ENCODE data around the gene TET2.
"Not testable (repeated sequence)": the region's sequence is repeated elsewhere in the genome, so short reads cannot be mapped to it uniquely, and the experiment has no call there.

Gene TET2

GRCh38 chr4:105280338-105281123 is 133.9 kb downstream of the TET2 start:
- Histone ChIP-seq H3K4me3 (ENCODE audit: insufficient read depth, low read depth, low read length) (no peak overlapping the region), H3K27me3 (ENCODE audit: control insufficient read depth, insufficient read depth, low read length, poor library complexity, severe bottlenecking) (no peaks in the 10 kb centered on the region), H3K9me3 (ENCODE audit: control insufficient read depth, low read length) (no peaks in the 10 kb centered on the region), H3K4me1 (ENCODE audit: control insufficient read depth, insufficient read depth, low read length) (no peaks in the 10 kb centered on the region), H3K27ac (ENCODE audit: insufficient read depth, low read depth, low read length, poor library complexity, severe bottlenecking) (no peak overlapping the region), H3K36me3 (ENCODE audit: control insufficient read depth, insufficient read depth, low read length) (no peaks in the 10 kb centered on the region)
- WGBS, 2 experiments, result 48 to 61% methylated on average over 1 of the region's 1 CpG

- Histone ChIP-seq H3K27ac (ENCODE audit: insufficient read depth, low read depth, low read length, poor library complexity, severe bottlenecking) (no peak overlapping the region), H3K4me1 (ENCODE audit: control insufficient read depth, insufficient read depth, low read length) (no peaks in the 10 kb centered on the region), H3K9me3 (ENCODE audit: control insufficient read depth, low read length) (no peaks in the 10 kb centered on the region), H3K27me3 (ENCODE audit: control insufficient read depth, insufficient read depth, low read length, poor library complexity, severe bottlenecking) (no peaks in the 10 kb centered on the region), H3K36me3 (ENCODE audit: control insufficient read depth, insufficient read depth, low read length) (no peaks in the 10 kb centered on the region), H3K4me3 (ENCODE audit: insufficient read depth, low read depth, low read length) (no peak overlapping the region)
- 89 to 94% methylated on average over 5 of the region's 5 CpGs for WGBS, 2 experiments
These were observed 134.4 kb downstream of the TET2 start for GRCh38 chr4:105281124-105281415.

GRCh38 chr4:105282489-105282888 is 135.8 kb downstream of the TET2 start:
- WGBS, 2 experiments, result 89 to 93% methylated on average over 2 to 3 of the region's 3 CpGs
- no peaks in the 10 kb centered on the region for H3K4me1 ChIP-seq (ENCODE audit: control insufficient read depth, insufficient read depth, low read length)
- H3K9me3 ChIP-seq (ENCODE audit: control insufficient read depth, low read length), result no peaks in the 10 kb centered on the region
- H3K27me3 ChIP-seq (ENCODE audit: control insufficient read depth, insufficient read depth, low read length, poor library complexity, severe bottlenecking), result no peaks in the 10 kb centered on the region
- H3K4me3 ChIP-seq (ENCODE audit: insufficient read depth, low read depth, low read length), result no peak overlapping the region
- H3K36me3 ChIP-seq (ENCODE audit: control insufficient read depth, insufficient read depth, low read length), result no peaks in the 10 kb centered on the region
- H3K27ac ChIP-seq (ENCODE audit: insufficient read depth, low read depth, low read length, poor library complexity, severe bottlenecking), result no peak overlapping the region

DNA sequence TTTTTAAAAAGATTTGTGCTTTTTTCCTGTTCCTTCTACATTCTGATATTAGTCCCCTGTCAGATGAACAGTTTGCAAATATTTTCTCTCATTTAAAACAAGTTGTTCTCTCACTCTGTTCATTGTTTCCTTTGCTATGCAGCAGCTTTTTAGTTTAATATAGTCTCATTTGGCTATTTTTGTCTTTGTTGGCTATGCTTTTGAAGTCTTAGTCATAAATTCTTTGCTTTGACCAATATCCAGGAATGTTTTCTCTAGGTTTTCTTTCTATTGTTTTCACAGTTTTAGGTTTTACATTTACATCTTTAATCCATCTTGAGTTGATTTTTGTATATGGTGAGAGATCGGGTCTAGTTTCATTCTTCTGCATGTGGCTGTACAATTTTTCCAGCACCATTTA is 136.8 kb downstream of the TET2 start:
- no peaks in the 10 kb centered on the region for H3K27me3 ChIP-seq (ENCODE audit: control insufficient read depth, insufficient read depth, low read length, poor library complexity, severe bottlenecking)
- H3K36me3 ChIP-seq (ENCODE audit: control insufficient read depth, insufficient read depth, low read length), result no peaks in the 10 kb centered on the region
- H3K9me3 ChIP-seq (ENCODE audit: control insufficient read depth, low read length), result no peaks in the 10 kb centered on the region
- no peaks in the 10 kb centered on the region for H3K4me1 ChIP-seq (ENCODE audit: control insufficient read depth, insufficient read depth, low read length)
- no peak overlapping the region for H3K27ac ChIP-seq (ENCODE audit: insufficient read depth, low read depth, low read length, poor library complexity, severe bottlenecking)
- WGBS, 2 experiments, result 100% methylated on average over 1 of the region's 1 CpG
- no peak overlapping the region for H3K4me3 ChIP-seq (ENCODE audit: insufficient read depth, low read depth, low read length)

DNA sequence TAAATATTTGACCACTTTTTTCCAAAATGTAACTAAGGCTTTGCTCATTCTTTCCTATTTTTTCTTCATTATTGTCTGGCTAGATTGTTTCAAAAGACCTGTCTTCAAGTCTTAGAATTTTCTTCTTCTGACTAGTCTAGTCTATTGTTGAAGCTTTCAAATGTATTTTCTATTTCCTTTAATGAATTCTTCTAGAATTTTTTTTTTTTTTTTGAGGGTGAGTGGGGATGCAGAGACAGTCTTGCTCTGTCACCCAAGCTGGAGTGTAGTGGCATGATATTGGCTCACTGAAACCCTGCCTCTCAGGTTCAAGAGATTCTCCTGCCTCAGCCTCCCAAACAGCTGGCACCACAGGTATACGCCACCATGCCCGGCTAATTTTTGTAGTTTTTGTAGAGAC is 141.4 kb downstream of the TET2 start:
- H3K27me3 ChIP-seq (ENCODE audit: control insufficient read depth, insufficient read depth, low read length, poor library complexity, severe bottlenecking), result no peaks in the 10 kb centered on the region
- WGBS, 2 experiments, result 82 to 94% methylated on average over 2 of the region's 2 CpGs
- H3K9me3 ChIP-seq (ENCODE audit: control insufficient read depth, low read length), result no peaks in the 10 kb centered on the region
- no peak overlapping the region for H3K27ac ChIP-seq (ENCODE audit: insufficient read depth, low read depth, low read length, poor library complexity, severe bottlenecking)
- no peaks in the 10 kb centered on the region for H3K4me1 ChIP-seq (ENCODE audit: control insufficient read depth, insufficient read depth, low read length)
- H3K36me3 ChIP-seq (ENCODE audit: control insufficient read depth, insufficient read depth, low read length), result no peaks in the 10 kb centered on the region
- no peak overlapping the region for H3K4me3 ChIP-seq (ENCODE audit: insufficient read depth, low read depth, low read length)

GRCh38 chr4:105291925-105292324 is 145.2 kb downstream of the TET2 start:
- H3K4me3 ChIP-seq (ENCODE audit: insufficient read depth, low read depth, low read length), result no peak overlapping the region
- no peaks in the 10 kb centered on the region for H3K36me3 ChIP-seq (ENCODE audit: control insufficient read depth, insufficient read depth, low read length)
- H3K27ac ChIP-seq (ENCODE audit: insufficient read depth, low read depth, low read length, poor library complexity, severe bottlenecking), result no peak overlapping the region
- no peaks in the 10 kb centered on the region for H3K27me3 ChIP-seq (ENCODE audit: control insufficient read depth, insufficient read depth, low read length, poor library complexity, severe bottlenecking)
- 79 to 83% methylated on average over 2 of the region's 3 CpGs for WGBS, 2 experiments
- no peaks in the 10 kb centered on the region for H3K4me1 ChIP-seq (ENCODE audit: control insufficient read depth, insufficient read depth, low read length)
- no peaks in the 10 kb centered on the region for H3K9me3 ChIP-seq (ENCODE audit: control insufficient read depth, low read length)

- Histone ChIP-seq H3K36me3 (ENCODE audit: control insufficient read depth, insufficient read depth, low read length) (no peaks in the 10 kb centered on the region), H3K27ac (ENCODE audit: insufficient read depth, low read depth, low read length, poor library complexity, severe bottlenecking) (no peak overlapping the region), H3K27me3 (ENCODE audit: control insufficient read depth, insufficient read depth, low read length, poor library complexity, severe bottlenecking) (no peaks in the 10 kb centered on the region), H3K4me1 (ENCODE audit: control insufficient read depth, insufficient read depth, low read length) (no peaks in the 10 kb centered on the region), H3K9me3 (ENCODE audit: control insufficient read depth, low read length) (no peaks in the 10 kb centered on the region), H3K4me3 (ENCODE audit: insufficient read depth, low read depth, low read length) (no peak overlapping the region)
These were observed 146.7 kb downstream of the TET2 start for GRCh38 chr4:105293360-105293759.

DNA sequence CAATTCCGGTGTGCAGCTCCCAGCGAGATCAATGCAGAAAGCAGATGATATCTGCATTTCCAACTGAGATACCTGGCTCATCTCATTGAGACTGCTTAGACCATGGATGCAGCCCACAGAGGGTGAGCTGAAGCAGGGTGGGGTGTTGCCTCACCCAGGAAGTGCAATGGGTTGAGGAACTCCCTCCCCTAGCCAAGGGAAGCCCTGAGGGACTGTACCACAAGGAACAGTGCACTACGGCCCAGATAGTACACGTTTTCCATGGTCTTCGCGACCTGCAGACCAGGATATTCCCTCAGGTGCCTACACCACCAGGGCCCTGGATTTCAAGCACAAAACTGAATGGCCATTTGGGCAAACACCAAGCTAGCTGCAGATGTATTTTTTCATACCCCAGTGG is 150.0 kb downstream of the TET2 start:
- Histone ChIP-seq H3K4me1 (ENCODE audit: control insufficient read depth, insufficient read depth, low read length) (no peaks in the 10 kb centered on the region), H3K36me3 (ENCODE audit: control insufficient read depth, insufficient read depth, low read length) (no peaks in the 10 kb centered on the region), H3K9me3 (ENCODE audit: control insufficient read depth, low read length) (no peaks in the 10 kb centered on the region), H3K27me3 (ENCODE audit: control insufficient read depth, insufficient read depth, low read length, poor library complexity, severe bottlenecking) (no peaks in the 10 kb centered on the region), H3K4me3 (ENCODE audit: insufficient read depth, low read depth, low read length) (no peak overlapping the region), H3K27ac (ENCODE audit: insufficient read depth, low read depth, low read length, poor library complexity, severe bottlenecking) (no peak overlapping the region)
- WGBS, 2 experiments, result 93 to 96% methylated on average over 6 of the region's 6 CpGs

DNA sequence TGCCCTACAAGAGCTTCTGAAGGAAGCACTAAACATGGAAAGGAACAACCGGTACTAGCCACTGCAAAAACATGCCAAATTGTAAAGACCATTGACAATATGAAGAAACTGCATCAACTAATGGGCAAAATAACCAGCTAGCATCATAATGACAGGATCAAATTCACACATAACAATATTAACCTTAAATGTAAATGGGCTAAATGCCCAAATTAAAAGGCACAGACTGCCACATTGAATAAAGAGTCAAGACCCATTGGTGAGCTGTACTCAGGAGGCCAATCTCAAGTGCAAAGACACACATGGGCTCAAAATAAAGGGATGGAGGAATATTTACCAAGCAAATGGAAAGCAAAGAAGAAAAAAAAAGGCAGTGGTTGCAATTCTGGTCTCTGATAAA is 152.4 kb downstream of the TET2 start:
- H3K4me1 ChIP-seq (ENCODE audit: control insufficient read depth, insufficient read depth, low read length); H3K27me3 ChIP-seq (ENCODE audit: control insufficient read depth, insufficient read depth, low read length, poor library complexity, severe bottlenecking); H3K36me3 ChIP-seq (ENCODE audit: control insufficient read depth, insufficient read depth, low read length); H3K9me3 ChIP-seq (ENCODE audit: control insufficient read depth, low read length); H3K27ac ChIP-seq (ENCODE audit: insufficient read depth, low read depth, low read length, poor library complexity, severe bottlenecking); H3K4me3 ChIP-seq (ENCODE audit: insufficient read depth, low read depth, low read length): not testable (repeated sequence)
- WGBS, 2 experiments, result 41 to 56% methylated on average over 1 of the region's 1 CpG

GRCh38 chr4:105304085-105304484 is 157.4 kb downstream of the TET2 start:
- H3K4me3 ChIP-seq (ENCODE audit: insufficient read depth, low read depth, low read length), result no peak overlapping the region
- no peaks in the 10 kb centered on the region for H3K36me3 ChIP-seq (ENCODE audit: control insufficient read depth, insufficient read depth, low read length)
- H3K9me3 ChIP-seq (ENCODE audit: control insufficient read depth, low read length), result no peaks in the 10 kb centered on the region
- no peaks in the 10 kb centered on the region for H3K27me3 ChIP-seq (ENCODE audit: control insufficient read depth, insufficient read depth, low read length, poor library complexity, severe bottlenecking)
- H3K27ac ChIP-seq (ENCODE audit: insufficient read depth, low read depth, low read length, poor library complexity, severe bottlenecking), result no peak overlapping the region
- no peaks in the 10 kb centered on the region for H3K4me1 ChIP-seq (ENCODE audit: control insufficient read depth, insufficient read depth, low read length)

All from ectodermal cell (in vitro differentiated cells).